Measurements from ENCODE around the gene SRGAP3. TPM values are rescaled to one million over a fixed set of nuclear protein-coding genes. Genes with fewer than 3 reads are reported as not detected.
A peak's percentile ranks its signal among the peaks of the same experiment; 100 is the strongest.

SRGAP3 gene
- total RNA-seq, 6 experiments from 2014 or later, result 1.8 to 5.2 (median 3.1) TPM

DNA sequence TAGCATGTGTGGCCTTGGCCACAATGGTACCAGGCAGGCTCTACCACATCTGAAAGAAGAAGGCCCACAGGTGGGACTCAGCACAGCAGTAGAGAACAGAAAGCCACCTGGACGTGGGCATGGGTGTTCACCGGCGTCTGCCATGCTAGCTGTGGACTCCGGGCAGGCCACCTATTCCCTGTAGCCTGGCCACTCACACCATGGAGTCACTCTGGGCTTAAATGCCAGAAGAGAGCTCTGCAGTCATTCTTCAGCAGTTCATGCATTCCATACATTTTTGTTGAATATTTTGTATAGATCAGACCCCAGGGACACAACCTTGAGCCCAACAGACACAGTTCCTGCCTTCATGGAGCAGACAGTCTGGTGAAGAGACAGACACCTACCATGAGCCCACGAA lies 138.6 kb downstream of the SRGAP3 start:
- Histone ChIP-seq H3K27me3 (no peaks in the 10 kb centered on the region), H3K9me3 (no peaks in the 10 kb centered on the region), H3K4me3 (no peak overlapping the region), H3K27ac (no peak overlapping the region), H3K36me3 (no peaks in the 10 kb centered on the region), H3K4me1 (no peaks in the 10 kb centered on the region)
- 30% methylated on average over 1 of the region's 5 CpGs for WGBS (ENCODE audit: insufficient coverage, low coverage, low lambda C conversion rate, missing lambda C conversion rate)
- TF ChIP-seq, protein P1, sequence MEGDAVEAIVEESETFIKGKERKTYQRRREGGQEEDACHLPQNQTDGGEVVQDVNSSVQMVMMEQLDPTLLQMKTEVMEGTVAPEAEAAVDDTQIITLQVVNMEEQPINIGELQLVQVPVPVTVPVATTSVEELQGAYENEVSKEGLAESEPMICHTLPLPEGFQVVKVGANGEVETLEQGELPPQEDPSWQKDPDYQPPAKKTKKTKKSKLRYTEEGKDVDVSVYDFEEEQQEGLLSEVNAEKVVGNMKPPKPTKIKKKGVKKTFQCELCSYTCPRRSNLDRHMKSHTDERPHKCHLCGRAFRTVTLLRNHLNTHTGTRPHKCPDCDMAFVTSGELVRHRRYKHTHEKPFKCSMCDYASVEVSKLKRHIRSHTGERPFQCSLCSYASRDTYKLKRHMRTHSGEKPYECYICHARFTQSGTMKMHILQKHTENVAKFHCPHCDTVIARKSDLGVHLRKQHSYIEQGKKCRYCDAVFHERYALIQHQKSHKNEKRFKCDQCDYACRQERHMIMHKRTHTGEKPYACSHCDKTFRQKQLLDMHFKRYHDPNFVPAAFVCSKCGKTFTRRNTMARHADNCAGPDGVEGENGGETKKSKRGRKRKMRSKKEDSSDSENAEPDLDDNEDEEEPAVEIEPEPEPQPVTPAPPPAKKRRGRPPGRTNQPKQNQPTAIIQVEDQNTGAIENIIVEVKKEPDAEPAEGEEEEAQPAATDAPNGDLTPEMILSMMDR (IDR thresholded peaks at IDR 0.05), result no peak
- no peak for TF ChIP-seq POLR2A (IDR thresholded peaks at IDR 0.05)
- intact Hi-C loops (cut with DNase I), result no loop called here
- DNase-seq (no peak), ATAC-seq (no peak)

DNA sequence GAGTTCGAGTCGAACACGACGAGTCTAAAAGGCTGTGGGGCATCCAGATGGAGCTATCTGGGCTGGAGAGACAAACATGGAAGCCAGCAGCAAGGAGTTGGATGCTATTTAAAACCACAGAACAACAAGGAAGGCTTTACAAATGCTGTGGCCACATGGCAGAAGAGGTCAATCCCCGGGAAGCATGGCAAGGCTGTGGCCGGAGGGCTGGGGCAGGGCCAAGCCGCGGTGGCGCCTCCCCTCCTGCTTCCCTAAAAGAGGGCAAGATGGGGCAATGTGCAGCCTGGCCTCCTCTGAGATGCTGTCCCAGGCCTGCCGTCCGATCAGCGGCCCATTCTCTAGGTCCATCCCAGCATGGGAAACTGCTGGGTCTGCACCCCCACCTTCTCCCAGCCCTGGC lies 139.1 kb downstream of the SRGAP3 start:
- Histone ChIP-seq H3K36me3 (no peaks in the 10 kb centered on the region), H3K27ac (no peak overlapping the region), H3K4me1 (no peaks in the 10 kb centered on the region), H3K27me3 (no peaks in the 10 kb centered on the region), H3K4me3 (no peak overlapping the region), H3K9me3 (no peaks in the 10 kb centered on the region)
- TF ChIP-seq, protein P1 (IDR thresholded peaks at IDR 0.05), result no peak
- TF ChIP-seq POLR2A (IDR thresholded peaks at IDR 0.05), result no peak
- peak; percentile 41 to 60 (median 58) for ATAC-seq
- peak in 1 of 3 donors; percentile 39 for DNase-seq
- WGBS (ENCODE audit: insufficient coverage, low coverage, low lambda C conversion rate, missing lambda C conversion rate), result 87% methylated on average over 4 of the region's 12 CpGs
- intact Hi-C loops (cut with DNase I), result no loop called here

DNA sequence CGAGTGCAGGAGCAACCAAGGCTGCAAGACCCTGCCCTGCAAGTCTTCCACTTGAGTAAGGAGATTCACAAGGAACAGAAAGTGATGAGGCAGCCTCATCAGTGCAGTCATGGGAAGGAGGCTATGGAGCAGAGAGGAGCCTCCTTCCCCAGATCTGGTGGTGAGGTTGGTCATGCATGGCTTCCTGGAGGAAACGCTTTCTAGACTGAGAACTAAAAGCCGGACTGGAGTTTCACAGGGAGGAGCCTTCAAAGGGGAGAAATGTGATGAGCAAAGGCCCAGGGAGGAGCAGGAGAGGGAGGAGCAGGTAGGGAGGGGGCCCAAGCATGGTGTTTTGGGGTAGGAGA lies 139.9 kb downstream of the SRGAP3 start:
- intact Hi-C loops (cut with DNase I), result no loop called here

DNA sequence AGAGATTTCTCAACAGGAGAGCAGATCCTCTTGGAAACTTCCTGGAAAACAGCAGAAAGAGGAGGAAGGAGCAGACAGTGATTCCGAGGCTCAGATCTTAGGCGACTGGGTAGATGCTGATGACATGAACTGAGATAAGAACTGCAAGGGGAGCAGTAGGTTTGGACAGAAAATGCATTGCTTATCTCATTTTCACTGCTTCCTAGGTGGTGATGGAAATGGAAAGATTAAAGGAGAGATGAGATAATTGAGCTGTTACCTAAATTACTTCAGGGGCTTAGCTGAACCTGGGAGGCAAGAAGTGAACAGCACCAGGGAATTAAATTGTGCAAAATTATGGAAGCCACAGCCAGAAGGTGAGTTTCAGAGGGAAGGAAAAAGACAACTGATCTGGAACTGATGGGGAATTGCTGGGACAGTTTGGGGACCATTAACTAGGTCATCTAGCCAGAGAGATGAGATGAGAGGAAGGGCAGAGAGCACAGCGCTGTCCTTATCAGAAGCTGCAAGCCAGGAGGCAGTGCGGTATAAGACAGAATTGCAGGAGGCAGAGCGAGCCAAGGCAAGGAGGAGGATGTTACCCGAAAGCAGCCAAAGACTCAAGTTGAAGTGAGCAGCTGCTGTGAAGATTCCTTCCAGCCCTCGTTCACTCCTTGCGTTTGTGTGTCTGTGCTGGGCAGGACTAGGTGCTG lies 140.4 kb downstream of the SRGAP3 start:
- ATAC-seq (no peak), DNase-seq (no peak)
- no peak overlapping the region for H3K4me3 ChIP-seq
- WGBS (ENCODE audit: insufficient coverage, low coverage, low lambda C conversion rate, missing lambda C conversion rate), result 60% methylated on average over 8 of the region's 8 CpGs
- intact Hi-C loops (cut with DNase I), result no loop called here
- H3K27ac ChIP-seq, result no peak overlapping the region
- no peaks in the 10 kb centered on the region for H3K36me3 ChIP-seq
- TF ChIP-seq POLR2A (IDR thresholded peaks at IDR 0.05), result no peak
- TF ChIP-seq, protein P1 (IDR thresholded peaks at IDR 0.05), result no peak
- no peaks in the 10 kb centered on the region for H3K9me3 ChIP-seq
- H3K27me3 ChIP-seq, result no peaks in the 10 kb centered on the region
- no peaks in the 10 kb centered on the region for H3K4me1 ChIP-seq

More for the DNA sequence above, 139.9 kb downstream of the SRGAP3 start:
- no peak for DNase-seq
- WGBS (ENCODE audit: insufficient coverage, low coverage, low lambda C conversion rate, missing lambda C conversion rate), result 53% methylated on average over 2 of the region's 3 CpGs
- TF ChIP-seq POLR2A (IDR thresholded peaks at IDR 0.05), result no peak
- TF ChIP-seq, protein P1 (IDR thresholded peaks at IDR 0.05), result no peak
- H3K4me1 ChIP-seq, result no peaks in the 10 kb centered on the region
- peak; percentile 34 to 58 (median 46) for ATAC-seq
- no peak overlapping the region for H3K4me3 ChIP-seq
- no peaks in the 10 kb centered on the region for H3K9me3 ChIP-seq
- H3K27ac ChIP-seq, result no peak overlapping the region
- H3K27me3 ChIP-seq, result no peaks in the 10 kb centered on the region
- no peaks in the 10 kb centered on the region for H3K36me3 ChIP-seq
